Nephron progenitor cell (in vitro differentiated cells): ENCODE measurements around the gene ALG3.

Source experiments
- DNase-seq: peaks from one replicate; pipeline ENCODE4 v3.0.0; 2021
- H3K27ac Mint-ChIP-seq: 2 replicates; pipeline ENCODE4 v1.8.0; 2021; ENCODE audit warnings: mild to moderate bottlenecking, moderate library complexity, mixed read lengths
- H3K27me3 Mint-ChIP-seq: 2 replicates; pipeline ENCODE4 v1.8.0; 2021; ENCODE audit warnings: mild to moderate bottlenecking, low read depth, mixed read lengths; ENCODE audit not compliant: poor library complexity
- H3K36me3 Mint-ChIP-seq: 2 replicates; pipeline ENCODE4 v1.8.0; 2021; ENCODE audit warnings: low read depth, mixed read lengths
- H3K4me1 Mint-ChIP-seq: 2 replicates; pipeline ENCODE4 v1.8.0; 2021; ENCODE audit warnings: mixed read lengths
- H3K4me3 Mint-ChIP-seq: 2 replicates; pipeline ENCODE4 v1.8.0; 2021; ENCODE audit warnings: mild to moderate bottlenecking, moderate library complexity, mixed read lengths
- H3K9me3 Mint-ChIP-seq: 2 replicates; pipeline ENCODE4 v1.8.0; 2021; ENCODE audit warnings: mild to moderate bottlenecking, moderate library complexity, mixed read lengths
- TF ChIP-seq, protein P1 (sequence below): fragments of 200-600 bp; sonication (generic); IDR thresholded peaks from 2 replicates; pipeline ENCODE4 v1.5.0; 2021; ENCODE audit warnings: antibody characterized with exemption

The ALG3 gene

GRCh38 chr3:184230081-184230602 lies 18.6 kb downstream of the ALG3 start:
- no peaks in the 10 kb centered on the region for H3K9me3 Mint-ChIP-seq
- DNase-seq = peak; percentile 40
- H3K4me3 Mint-ChIP-seq = no peak overlapping the region
- peaks cover 92% of the 10 kb centered on the region for H3K27me3 Mint-ChIP-seq
- no peak overlapping the region for H3K27ac Mint-ChIP-seq
- H3K4me1 Mint-ChIP-seq = peaks cover 8% of the 10 kb centered on the region
- TF ChIP-seq, protein P1, sequence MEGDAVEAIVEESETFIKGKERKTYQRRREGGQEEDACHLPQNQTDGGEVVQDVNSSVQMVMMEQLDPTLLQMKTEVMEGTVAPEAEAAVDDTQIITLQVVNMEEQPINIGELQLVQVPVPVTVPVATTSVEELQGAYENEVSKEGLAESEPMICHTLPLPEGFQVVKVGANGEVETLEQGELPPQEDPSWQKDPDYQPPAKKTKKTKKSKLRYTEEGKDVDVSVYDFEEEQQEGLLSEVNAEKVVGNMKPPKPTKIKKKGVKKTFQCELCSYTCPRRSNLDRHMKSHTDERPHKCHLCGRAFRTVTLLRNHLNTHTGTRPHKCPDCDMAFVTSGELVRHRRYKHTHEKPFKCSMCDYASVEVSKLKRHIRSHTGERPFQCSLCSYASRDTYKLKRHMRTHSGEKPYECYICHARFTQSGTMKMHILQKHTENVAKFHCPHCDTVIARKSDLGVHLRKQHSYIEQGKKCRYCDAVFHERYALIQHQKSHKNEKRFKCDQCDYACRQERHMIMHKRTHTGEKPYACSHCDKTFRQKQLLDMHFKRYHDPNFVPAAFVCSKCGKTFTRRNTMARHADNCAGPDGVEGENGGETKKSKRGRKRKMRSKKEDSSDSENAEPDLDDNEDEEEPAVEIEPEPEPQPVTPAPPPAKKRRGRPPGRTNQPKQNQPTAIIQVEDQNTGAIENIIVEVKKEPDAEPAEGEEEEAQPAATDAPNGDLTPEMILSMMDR = no peak
- H3K36me3 Mint-ChIP-seq = no peaks in the 10 kb centered on the region

DNA sequence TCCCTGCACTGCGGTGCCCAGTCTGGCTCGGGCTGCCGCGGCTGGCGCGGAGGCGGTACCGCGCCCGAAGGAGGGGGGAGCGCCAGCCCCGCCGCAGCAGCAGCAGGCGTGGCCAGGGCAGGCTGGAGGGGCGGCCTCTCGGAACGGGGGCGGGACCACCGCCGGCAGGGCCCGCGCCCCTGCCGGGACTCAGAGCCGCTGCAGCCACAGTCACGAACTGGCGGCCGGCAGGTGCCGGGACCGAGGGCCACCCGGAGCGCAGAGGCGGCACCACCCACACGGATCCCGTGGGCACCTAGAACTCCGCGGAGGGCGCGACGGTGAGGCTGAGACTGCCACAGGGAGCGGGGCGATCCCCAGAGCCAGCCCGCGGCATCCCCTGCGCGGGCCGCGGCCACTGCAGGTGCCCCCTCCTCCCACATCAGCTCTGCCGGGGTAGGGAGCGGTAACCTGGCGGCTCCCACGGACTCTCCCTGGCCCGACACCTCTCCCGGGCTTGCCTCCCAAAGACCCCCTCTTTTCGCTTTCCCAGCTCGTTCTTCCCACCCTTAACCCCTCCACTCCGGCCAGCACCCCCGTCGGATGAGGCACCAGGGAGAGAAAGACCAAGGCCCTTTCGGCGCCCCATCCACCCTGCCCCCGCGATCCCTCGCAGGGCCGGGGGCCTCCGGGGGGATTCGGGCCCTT lies 19.2 kb downstream of the ALG3 start, which contains the start of gene VWA5B2:
Gene VWA5B2 (plus strand): TSS at position 192 of the 687 bp plus-strand sequence. CDS start 944 bp downstream, outside the sequence.
- H3K9me3 Mint-ChIP-seq = no peaks in the 10 kb centered on the region
- H3K27ac Mint-ChIP-seq = no peak within 1 kb of the TSS
- H3K4me1 Mint-ChIP-seq = peaks cover 8% of the 10 kb centered on the region
- DNase-seq = peak; percentile 84
- peak within 1 kb of the TSS; percentile 64 for H3K4me3 Mint-ChIP-seq
- peaks cover 94% of the 10 kb centered on the region for H3K27me3 Mint-ChIP-seq
- no peaks in the 10 kb centered on the region for H3K36me3 Mint-ChIP-seq
- TF ChIP-seq, protein P1 = peak; percentile 6

DNA sequence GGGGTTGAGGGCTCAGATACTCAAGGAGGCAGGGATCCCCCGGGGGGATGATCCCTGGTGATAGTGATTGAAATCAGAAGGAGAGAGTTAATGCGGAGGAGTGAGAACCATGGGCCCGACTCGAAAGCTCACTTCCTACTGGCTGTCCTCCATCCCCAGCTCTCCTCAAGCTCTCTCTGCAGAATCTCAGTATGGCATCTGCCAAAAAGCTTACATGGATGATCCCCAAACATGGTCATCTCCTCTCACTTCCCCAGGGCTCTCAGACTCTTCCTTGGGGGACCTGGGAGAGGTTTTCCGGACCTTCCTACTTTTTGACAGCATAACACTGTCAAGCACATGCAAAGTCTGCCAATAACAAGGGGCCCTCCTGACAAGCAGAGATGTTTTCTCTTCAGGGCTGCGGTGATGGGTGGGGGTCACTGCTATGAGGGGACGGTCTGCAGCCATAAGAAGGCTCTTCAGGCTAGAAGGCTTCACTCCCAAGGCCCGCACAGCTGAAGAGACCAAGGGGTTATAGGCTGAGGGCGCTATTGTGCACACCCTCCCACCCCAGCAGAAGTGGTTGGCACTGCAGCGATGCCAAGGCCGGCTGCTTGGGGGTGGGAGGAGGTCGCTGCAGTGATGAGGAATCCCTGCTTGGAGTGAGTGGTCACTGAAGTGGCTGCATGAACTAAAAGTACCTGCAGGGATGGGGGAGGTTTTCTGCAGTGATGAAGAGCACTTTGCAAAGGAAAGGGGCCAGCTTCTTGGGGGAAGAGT lies 20.2 kb downstream of the ALG3 start:
- peaks cover 8% of the 10 kb centered on the region for H3K4me1 Mint-ChIP-seq
- H3K27me3 Mint-ChIP-seq = peaks cover 93% of the 10 kb centered on the region
- no peaks in the 10 kb centered on the region for H3K9me3 Mint-ChIP-seq
- no peaks in the 10 kb centered on the region for H3K36me3 Mint-ChIP-seq
- TF ChIP-seq, protein P1 = no peak
- peak overlapping the region; percentile 64 for H3K4me3 Mint-ChIP-seq
- DNase-seq = no peak
- no peak overlapping the region for H3K27ac Mint-ChIP-seq

GRCh38 chr3:184227481-184227935 lies 21.3 kb downstream of the ALG3 start:
- Mint-ChIP-seq H3K4me3 (no peak overlapping the region), H3K4me1 (peaks cover 8% of the 10 kb centered on the region), H3K27me3 (peaks cover 92% of the 10 kb centered on the region), H3K9me3 (no peaks in the 10 kb centered on the region), H3K36me3 (no peaks in the 10 kb centered on the region), H3K27ac (no peak overlapping the region)
- peak; percentile 41 for DNase-seq
- TF ChIP-seq, protein P1 = peak; percentile 78

GRCh38 chr3:184223946-184224345 lies 24.8 kb downstream of the ALG3 start:
- peaks cover 86% of the 10 kb centered on the region for H3K27me3 Mint-ChIP-seq
- no peaks in the 10 kb centered on the region for H3K36me3 Mint-ChIP-seq
- H3K9me3 Mint-ChIP-seq = no peaks in the 10 kb centered on the region
- no peak for DNase-seq
- no peak overlapping the region for H3K4me3 Mint-ChIP-seq
- TF ChIP-seq, protein P1 = no peak
- no peaks in the 10 kb centered on the region for H3K4me1 Mint-ChIP-seq
- H3K27ac Mint-ChIP-seq = no peak overlapping the region
